Measurements from ENCODE around the gene FCHSD2. TPM values are rescaled to one million over a fixed set of nuclear protein-coding genes. Genes with fewer than 3 reads are reported as not detected.

FCHSD2 gene
- total and polyA plus RNA-seq, 2 of the 13 experiments (the other 11 are each of a cell fraction or from before 2014, with no cell fraction given), result 20.5 to 24.8 TPM

DNA sequence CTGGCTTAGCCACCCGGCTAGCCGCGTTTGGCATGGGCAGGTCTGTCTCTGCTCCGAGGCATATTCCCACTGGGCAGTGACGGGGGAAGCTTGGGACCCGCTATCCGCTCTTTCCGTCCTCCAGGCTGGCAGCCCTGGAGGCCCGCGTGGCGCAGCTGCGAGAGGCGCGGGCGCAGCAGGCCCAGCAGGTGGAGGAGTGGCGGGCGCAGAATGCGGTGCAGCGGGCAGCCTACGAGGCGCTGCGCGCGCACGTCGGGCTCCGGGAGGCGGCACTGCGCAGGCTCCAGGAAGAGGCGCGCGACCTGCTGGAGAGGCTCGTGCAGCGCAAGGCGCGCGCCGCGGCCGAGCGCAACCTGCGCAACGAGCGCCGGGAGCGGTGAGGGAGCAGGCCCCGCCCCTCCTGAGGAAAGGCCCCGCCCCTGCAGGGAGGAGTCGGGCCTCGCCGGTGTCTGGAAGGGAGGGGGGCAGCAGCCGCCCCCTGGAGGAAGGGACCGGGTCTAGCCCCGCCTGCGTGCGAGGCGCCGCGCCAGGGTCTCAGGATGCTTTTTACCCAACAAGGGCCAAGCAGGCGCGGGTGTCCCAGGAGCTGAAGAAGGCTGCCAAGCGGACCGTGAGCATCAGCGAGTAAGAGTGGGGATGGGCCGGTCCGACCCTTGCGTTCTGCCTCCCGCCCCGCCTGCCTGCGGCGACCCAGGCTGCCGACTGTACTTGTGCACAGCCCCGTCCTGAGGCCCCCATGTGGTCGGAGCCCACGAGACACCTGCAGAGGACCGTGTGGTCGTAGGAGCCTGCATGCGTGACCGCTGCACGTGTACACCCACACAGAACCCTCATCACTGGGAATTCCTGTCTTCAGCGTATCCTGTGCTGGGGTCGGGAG lies 320.0 kb downstream of the FCHSD2 start (continued):
- TF ChIP-seq, protein P1, sequence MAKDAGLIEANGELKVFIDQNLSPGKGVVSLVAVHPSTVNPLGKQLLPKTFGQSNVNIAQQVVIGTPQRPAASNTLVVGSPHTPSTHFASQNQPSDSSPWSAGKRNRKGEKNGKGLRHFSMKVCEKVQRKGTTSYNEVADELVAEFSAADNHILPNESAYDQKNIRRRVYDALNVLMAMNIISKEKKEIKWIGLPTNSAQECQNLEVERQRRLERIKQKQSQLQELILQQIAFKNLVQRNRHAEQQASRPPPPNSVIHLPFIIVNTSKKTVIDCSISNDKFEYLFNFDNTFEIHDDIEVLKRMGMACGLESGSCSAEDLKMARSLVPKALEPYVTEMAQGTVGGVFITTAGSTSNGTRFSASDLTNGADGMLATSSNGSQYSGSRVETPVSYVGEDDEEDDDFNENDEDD (CRISPR knock-in tag; IDR thresholded peaks at IDR 0.05; ENCODE audit: borderline replicate concordance), result peak; percentile 45; the same call in 1 of the 2 replicates
- TF ChIP-seq, protein P2, sequence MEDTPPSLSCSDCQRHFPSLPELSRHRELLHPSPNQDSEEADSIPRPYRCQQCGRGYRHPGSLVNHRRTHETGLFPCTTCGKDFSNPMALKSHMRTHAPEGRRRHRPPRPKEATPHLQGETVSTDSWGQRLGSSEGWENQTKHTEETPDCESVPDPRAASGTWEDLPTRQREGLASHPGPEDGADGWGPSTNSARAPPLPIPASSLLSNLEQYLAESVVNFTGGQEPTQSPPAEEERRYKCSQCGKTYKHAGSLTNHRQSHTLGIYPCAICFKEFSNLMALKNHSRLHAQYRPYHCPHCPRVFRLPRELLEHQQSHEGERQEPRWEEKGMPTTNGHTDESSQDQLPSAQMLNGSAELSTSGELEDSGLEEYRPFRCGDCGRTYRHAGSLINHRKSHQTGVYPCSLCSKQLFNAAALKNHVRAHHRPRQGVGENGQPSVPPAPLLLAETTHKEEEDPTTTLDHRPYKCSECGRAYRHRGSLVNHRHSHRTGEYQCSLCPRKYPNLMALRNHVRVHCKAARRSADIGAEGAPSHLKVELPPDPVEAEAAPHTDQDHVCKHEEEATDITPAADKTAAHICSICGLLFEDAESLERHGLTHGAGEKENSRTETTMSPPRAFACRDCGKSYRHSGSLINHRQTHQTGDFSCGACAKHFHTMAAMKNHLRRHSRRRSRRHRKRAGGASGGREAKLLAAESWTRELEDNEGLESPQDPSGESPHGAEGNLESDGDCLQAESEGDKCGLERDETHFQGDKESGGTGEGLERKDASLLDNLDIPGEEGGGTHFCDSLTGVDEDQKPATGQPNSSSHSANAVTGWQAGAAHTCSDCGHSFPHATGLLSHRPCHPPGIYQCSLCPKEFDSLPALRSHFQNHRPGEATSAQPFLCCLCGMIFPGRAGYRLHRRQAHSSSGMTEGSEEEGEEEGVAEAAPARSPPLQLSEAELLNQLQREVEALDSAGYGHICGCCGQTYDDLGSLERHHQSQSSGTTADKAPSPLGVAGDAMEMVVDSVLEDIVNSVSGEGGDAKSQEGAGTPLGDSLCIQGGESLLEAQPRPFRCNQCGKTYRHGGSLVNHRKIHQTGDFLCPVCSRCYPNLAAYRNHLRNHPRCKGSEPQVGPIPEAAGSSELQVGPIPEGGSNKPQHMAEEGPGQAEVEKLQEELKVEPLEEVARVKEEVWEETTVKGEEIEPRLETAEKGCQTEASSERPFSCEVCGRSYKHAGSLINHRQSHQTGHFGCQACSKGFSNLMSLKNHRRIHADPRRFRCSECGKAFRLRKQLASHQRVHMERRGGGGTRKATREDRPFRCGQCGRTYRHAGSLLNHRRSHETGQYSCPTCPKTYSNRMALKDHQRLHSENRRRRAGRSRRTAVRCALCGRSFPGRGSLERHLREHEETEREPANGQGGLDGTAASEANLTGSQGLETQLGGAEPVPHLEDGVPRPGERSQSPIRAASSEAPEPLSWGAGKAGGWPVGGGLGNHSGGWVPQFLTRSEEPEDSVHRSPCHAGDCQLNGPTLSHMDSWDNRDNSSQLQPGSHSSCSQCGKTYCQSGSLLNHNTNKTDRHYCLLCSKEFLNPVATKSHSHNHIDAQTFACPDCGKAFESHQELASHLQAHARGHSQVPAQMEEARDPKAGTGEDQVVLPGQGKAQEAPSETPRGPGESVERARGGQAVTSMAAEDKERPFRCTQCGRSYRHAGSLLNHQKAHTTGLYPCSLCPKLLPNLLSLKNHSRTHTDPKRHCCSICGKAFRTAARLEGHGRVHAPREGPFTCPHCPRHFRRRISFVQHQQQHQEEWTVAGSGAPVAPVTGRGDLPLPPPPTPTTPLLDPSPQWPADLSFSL (CRISPR knock-in tag; IDR thresholded peaks at IDR 0.05), result no peak
- TF ChIP-seq ZNF12 (CRISPR knock-in tag; IDR thresholded peaks at IDR 0.05) (no peak), RFX5 (IDR thresholded peaks at IDR 0.05; ENCODE audit: low read depth, low read length) (no peak), PAWR (CRISPR knock-in tag; IDR thresholded peaks at IDR 0.05; ENCODE audit: borderline replicate concordance) (no peak), DNMT1 (CRISPR knock-in tag; IDR thresholded peaks at IDR 0.05) (no peak), HNRNPL (IDR thresholded peaks at IDR 0.05; ENCODE audit: low read depth, low read length) (0 out of 2 replicates have a peak, but pooled peaks have one; percentile 12), NKX3-1 (CRISPR knock-in tag; IDR thresholded peaks at IDR 0.05) (no peak), PAF1 (CRISPR knock-in tag; IDR thresholded peaks at IDR 0.05) (no peak), NFE2L1 (CRISPR knock-in tag; IDR thresholded peaks at IDR 0.05; ENCODE audit: borderline replicate concordance) (no peak), NFE2 (CRISPR knock-in tag; IDR thresholded peaks at IDR 0.05) (no peak), HNF4A (CRISPR knock-in tag; IDR thresholded peaks at IDR 0.05) (no peak), JDP2 (CRISPR knock-in tag; IDR thresholded peaks at IDR 0.05; ENCODE audit: borderline replicate concordance) (no peak)
- TF ChIP-seq, protein P3, sequence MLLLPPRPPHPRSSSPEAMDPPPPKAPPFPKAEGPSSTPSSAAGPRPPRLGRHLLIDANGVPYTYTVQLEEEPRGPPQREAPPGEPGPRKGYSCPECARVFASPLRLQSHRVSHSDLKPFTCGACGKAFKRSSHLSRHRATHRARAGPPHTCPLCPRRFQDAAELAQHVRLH (CRISPR knock-in tag; IDR thresholded peaks at IDR 0.05; ENCODE audit: borderline replicate concordance, low read depth), result 0 out of 2 replicates have a peak, but pooled peaks have one; percentile 32
- TF ChIP-seq, protein P4, sequence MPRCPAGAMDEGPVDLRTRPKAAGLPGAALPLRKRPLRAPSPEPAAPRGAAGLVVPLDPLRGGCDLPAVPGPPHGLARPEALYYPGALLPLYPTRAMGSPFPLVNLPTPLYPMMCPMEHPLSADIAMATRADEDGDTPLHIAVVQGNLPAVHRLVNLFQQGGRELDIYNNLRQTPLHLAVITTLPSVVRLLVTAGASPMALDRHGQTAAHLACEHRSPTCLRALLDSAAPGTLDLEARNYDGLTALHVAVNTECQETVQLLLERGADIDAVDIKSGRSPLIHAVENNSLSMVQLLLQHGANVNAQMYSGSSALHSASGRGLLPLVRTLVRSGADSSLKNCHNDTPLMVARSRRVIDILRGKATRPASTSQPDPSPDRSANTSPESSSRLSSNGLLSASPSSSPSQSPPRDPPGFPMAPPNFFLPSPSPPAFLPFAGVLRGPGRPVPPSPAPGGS (CRISPR knock-in tag; IDR thresholded peaks at IDR 0.05), result no peak
- TF ChIP-seq, protein P5, sequence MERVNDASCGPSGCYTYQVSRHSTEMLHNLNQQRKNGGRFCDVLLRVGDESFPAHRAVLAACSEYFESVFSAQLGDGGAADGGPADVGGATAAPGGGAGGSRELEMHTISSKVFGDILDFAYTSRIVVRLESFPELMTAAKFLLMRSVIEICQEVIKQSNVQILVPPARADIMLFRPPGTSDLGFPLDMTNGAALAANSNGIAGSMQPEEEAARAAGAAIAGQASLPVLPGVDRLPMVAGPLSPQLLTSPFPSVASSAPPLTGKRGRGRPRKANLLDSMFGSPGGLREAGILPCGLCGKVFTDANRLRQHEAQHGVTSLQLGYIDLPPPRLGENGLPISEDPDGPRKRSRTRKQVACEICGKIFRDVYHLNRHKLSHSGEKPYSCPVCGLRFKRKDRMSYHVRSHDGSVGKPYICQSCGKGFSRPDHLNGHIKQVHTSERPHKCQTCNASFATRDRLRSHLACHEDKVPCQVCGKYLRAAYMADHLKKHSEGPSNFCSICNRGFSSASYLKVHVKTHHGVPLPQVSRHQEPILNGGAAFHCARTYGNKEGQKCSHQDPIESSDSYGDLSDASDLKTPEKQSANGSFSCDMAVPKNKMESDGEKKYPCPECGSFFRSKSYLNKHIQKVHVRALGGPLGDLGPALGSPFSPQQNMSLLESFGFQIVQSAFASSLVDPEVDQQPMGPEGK (CRISPR knock-in tag; IDR thresholded peaks at IDR 0.05), result peak; percentile 91
